GM18907 (cell line): Measurements from ENCODE around the gene TOMM5.
"Not testable (repeated sequence)": the region's sequence is repeated elsewhere in the genome, so short reads cannot be mapped to it uniquely, and the experiment has no call there.

Experiments
- ATAC-seq: cut with Tn5 transposase; IDR thresholded peaks from one replicate; pipeline ENCODE4 v1.9.1; 2021; ENCODE audit warnings: mild to moderate bottlenecking, moderate library complexity; ENCODE audit not compliant: unreplicated experiment

The TOMM5 gene

GRCh38 chr9:37611961-37612360 is 19.6 kb upstream of the TOMM5 start:
- no peak for ATAC-seq

GRCh38 chr9:37611014-37611413 is 18.6 kb upstream of the TOMM5 start:
- ATAC-seq, result no peak

GRCh38 chr9:37609735-37610397 is 17.5 kb upstream of the TOMM5 start:
- ATAC-seq, result no peak

- ATAC-seq, result no peak
Measured at GRCh38 chr9:37608250-37608649, 15.9 kb upstream of the TOMM5 start.

- ATAC-seq, result no peak
Measured at GRCh38 chr9:37604296-37604695, 11.9 kb upstream of the TOMM5 start.

- no peak for ATAC-seq
Measured at GRCh38 chr9:37602817-37603216, 10.4 kb upstream of the TOMM5 start.

GRCh38 chr9:37602061-37602460 is 9.7 kb upstream of the TOMM5 start:
- ATAC-seq, result not testable (repeated sequence)

GRCh38 chr9:37596504-37596903 is 4.1 kb upstream of the TOMM5 start:
- no peak for ATAC-seq

- ATAC-seq, result no peak
Measured at GRCh38 chr9:37593883-37594448, 1.6 kb upstream of the TOMM5 start.

GRCh38 chr9:37587521-37587920 is 4.9 kb downstream of the TOMM5 start:
- no peak for ATAC-seq

- ATAC-seq, result no peak
Measured at GRCh38 chr9:37583522-37584121, 8.8 kb downstream of the TOMM5 start.

GRCh38 chr9:37582548-37583157 is 9.7 kb downstream of the TOMM5 start:
- ATAC-seq, result no peak

GRCh38 chr9:37575921-37576721 is 16.3 kb downstream of the TOMM5 start, which contains the start of gene FBXO10:
FBXO10 (minus strand) TSS chr9:37576380; CDS start chr9:37541768, 34,612 bp downstream.
- peak; percentile 73 for ATAC-seq

- peak; percentile 54 for ATAC-seq
Measured at GRCh38 chr9:37575511-37575914, 16.9 kb downstream of the TOMM5 start.

- ATAC-seq, result no peak
Measured at GRCh38 chr9:37575001-37575400, 17.4 kb downstream of the TOMM5 start.

GRCh38 chr9:37574241-37574721 is 18.1 kb downstream of the TOMM5 start:
- no peak for ATAC-seq

- ATAC-seq, result no peak
Measured at GRCh38 chr9:37571282-37571681, 21.1 kb downstream of the TOMM5 start.

- ATAC-seq, result no peak
Measured at GRCh38 chr9:37566716-37567115, 25.7 kb downstream of the TOMM5 start.

GRCh38 chr9:37565661-37566618 is 26.5 kb downstream of the TOMM5 start:
- ATAC-seq, result peak; percentile 89

GRCh38 chr9:37564916-37565315 is 27.5 kb downstream of the TOMM5 start:
- ATAC-seq, result no peak
